Activated CD4-positive, CD25-positive, alpha-beta regulatory T cell treated with anti-CD3 and anti-CD28 coated beads, Interleukin-2, amount 50 U/mL, for 72 hours (primary cell): Measurements from ENCODE around the gene PIN4.
"Not testable (repeated sequence)": the region's sequence is repeated elsewhere in the genome, so short reads cannot be mapped to it uniquely, and the experiment has no call there.

Experiments
- DNase-seq: peaks from one replicate; pipeline ENCODE4 v3.0.0; 2021

PIN4 gene

DNA sequence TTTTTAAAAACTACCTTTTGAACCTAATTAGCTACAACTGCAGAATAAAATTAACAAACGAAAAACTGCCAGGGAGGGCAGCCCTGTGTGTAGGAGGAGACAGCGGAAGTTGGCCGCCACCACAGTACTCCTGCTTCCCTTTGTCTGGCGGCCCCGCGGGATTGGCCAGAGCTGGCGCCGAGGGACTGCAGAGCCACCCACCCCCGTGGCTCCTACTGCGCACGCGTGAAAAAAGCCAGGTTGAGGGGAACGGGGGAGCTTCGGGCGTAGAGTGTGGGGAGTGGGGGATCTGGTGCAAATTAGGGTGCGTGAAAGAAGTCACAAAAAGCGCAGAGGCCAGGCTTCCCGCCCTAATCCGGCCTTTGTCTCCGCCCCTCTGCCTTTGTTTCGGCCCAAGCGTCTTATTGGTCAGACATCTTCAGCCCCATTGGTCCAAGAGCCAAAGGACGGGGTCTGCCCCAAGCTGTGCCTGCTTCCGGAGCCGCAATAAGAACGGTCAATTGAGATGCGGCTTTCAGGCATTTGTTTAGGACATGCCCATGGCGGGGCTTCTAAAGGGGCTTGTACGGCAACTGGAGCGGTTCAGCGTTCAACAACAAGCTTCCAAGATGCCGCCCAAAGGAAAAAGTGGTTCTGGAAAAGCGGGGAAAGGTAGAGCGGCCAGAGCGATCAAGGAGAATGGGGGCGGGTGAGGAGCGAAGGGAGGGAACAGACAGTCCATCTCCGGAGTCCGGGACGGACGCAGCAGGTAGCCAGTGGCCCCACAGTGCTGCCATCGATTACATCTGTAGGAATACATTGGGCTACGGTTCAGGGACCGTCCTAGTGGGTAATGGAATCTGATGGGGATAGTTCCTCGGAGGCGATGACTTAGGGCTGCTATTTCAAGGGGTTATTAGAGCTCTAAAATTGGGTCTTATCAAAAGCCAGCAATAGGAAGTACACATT is at the start of gene PIN4:
TSS of gene PIN4 (plus strand) at position 580 of the 948 bp plus-strand sequence. CDS start at position 609, 29 bp downstream.
- DNase-seq, result peak; percentile 73

DNA sequence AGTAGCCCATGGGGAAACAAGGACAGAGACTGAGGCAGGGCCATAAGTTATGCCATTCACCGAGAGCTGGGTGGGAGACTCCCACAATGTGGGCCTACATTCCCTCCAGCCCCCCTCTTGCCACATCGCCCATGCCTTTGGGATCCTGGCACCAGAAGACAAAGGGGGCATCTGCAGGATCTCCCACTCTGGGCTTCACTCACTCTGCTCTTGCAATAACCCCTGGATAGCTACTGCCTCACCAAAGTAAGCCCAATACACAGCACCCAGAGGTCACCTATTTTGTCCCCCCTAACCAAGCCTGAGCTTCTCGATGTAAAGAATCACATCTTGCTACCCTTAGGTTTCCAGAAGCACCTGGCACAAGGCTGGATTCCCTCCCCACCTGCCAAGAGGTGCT is 49.1 kb upstream of the PIN4 start:
- DNase-seq, result no peak

DNA sequence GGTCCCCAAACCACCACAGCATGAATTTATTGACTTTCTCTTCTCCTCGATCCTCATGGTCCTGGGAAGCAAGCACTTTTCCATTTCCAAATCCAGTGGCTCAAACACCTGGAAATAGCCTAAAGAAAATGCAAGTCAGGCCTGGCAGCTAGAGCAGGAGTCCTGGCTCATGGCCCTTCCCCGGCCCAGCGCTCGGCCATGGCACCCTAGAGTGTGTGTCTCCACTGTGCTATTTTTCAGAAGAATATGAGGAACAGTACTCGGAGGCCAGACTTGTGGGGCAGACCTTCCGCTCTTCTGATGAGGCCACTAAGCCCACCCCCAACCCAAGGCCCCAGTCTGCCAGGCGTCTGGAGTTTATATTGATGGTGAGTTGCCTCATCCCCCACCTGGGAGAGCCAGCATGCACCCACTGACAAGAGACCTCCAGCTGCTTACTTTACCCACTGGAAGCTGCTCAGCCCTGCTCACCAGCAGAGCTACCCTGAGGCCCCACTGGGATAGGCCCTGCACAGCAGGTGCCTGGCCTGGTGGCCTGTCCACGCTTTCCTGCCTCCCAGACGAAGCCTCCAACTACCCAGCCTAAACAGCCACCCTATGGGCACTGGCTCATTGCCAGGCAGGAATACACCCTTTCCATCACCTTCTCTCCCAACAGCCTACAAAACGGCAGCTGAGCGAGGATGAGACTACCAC is 47.6 kb upstream of the PIN4 start:
- DNase-seq, result no peak

DNA sequence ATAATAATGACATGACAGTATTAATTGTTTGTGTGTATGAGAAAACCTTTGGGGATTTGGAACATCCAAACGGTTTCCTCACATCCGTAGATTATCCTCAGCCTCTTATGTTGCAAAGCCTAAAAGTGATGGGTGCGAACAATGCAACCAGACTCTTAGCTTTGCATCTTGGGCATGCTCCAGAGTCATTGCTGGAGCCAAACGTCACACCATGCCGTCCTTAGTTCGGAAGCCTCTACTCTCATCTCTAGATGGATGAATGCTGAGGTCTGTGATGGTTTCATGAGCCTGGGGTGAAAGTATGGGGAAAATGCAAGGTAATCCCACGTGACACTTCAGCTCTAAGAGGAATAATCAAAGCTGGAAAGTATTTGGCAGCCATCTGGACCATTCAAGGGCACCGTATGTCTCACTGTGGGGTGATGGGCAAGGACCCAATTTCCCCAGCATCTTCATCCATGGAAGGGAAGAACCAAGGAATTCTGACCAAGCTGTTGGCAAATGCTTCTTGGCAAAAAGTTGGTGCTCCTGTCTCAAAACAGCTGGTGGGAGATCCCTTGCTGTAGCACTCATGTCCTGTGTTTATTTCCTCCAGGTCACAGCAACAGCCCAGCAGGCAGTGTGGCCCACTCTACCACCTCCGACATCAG is 43.6 kb upstream of the PIN4 start:
- no peak for DNase-seq

DNA sequence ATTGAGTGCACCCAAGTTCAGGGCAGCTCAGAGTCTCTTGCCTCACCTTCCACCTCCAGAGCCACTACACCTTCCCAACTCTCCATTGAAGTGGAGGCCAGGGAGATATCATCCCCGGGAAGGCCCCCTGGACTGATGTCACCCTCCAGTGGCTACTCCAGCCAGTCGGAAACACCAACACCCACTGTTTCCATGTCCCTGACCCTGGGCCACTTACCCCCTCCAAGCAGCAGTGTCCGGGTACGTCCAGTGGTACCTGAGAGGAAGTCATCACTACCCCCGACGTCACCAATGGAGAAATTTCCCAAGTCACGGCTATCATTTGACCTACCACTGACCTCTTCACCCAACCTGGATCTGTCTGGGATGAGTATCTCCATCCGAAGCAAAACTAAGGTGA is 42.0 kb upstream of the PIN4 start:
- DNase-seq, result no peak

DNA sequence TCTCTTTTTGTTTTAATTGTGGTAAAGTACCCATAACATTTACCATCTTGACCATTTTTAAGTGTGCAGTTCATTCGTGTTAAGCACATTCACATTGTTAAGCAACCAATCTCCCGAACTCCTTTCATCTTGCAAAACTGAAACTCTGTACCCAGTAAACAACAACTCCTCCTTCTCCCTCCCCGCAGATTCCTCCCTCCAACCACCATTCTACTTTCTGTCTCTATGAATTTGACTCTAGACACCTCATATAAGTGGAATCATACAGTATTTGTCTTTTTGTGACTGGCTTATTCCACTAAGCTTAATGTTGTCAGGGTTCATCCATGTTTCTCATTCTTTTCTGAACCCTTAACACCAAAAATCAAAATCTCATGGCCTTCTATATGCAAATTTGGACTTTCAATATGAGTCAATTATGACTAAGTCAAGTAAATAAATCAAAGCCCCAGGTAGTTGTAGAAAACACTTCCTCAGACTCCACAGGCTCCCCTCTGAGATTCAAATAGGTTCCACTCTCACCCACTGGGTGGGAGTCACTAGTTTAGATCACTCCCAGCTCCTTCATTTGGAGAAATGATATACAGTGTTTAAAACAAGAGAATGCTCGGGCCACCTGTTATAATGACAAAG is 40.1 kb upstream of the PIN4 start:
- DNase-seq, result no peak

DNA sequence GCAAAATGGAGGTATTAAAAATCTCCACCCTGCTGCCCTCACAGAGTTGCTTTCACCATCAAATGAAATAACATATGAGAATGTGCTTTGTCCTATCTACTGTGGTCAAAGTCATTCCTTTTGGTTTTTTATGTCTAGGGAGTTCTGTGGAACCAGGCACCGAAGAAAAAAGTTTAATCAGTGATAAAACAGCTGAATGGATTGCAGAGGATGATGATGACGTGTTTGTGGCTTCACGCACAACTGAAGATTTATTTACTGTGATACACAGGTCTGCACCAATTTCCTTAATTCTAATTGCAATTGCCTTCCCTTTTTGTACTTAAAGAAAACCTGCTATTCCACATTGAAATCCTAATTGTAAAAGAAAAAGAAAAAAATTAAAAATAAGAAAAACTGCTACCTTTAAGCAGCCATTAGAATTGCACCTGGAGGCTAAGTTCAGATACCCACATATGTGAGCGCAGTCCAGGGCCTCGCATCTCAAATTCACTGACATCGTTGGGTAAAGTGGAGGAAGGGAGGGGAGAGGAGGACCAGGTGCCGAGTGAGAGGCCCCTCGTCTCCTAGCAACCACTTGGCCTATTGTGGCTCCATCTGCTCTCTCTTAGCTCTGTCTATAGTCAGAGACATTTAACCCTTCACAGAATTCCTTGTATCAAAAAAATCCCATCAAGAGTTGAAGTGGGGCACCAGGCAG is 39.3 kb upstream of the PIN4 start:
- no peak for DNase-seq

DNA sequence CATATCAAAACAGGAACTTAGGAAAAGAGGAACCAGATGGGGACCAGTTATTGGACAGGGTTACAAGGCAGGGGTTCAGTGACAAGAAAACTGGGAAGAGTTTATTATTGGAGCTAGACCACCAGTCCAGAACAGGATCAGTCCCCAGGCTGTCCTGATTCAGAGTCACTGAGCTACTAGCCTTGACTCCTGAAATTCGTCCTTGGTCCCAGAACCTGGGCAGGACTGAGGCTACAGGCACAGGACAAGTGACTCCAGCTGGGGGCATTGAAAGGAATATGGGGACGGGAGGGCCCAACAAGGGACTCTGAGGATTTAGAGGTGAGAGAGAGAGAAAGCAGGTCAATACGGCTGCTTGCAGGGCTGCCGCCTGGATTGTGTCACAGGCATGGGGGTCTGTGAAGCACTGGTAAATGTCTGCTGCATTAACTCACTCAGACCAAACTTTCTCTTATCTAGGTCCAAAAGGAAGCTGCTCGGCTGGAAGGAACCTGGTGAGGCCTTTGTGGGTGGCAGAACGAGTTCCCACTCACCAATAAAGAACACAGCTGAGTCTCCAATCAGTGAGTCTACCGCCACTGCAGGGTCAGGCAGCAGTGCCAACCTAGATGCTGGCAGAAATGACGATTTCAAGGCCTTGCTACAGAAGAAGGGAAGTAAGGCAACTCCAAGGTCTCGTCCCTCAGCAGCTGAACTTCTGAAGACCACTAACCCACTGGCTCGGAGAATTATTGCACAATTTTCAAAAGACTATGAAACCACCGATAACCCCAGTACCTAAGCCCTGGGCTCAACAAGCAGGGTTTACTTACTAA is 38.6 kb upstream of the PIN4 start:
- DNase-seq, result no peak

DNA sequence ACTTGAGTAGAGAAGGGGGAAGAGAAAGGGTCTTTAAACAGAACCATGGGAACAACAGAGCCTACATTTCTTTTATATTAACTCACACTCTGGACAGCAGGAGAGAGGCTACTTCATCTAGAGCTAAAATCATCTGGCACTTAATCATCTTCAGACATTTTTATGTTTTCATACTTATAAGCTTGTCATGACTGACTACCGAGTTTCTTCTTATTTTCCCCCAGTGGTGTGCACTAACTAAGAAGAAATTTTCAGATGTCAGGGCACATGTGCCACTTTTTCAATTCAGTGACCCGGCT is 38.0 kb upstream of the PIN4 start:
- no peak for DNase-seq

DNA sequence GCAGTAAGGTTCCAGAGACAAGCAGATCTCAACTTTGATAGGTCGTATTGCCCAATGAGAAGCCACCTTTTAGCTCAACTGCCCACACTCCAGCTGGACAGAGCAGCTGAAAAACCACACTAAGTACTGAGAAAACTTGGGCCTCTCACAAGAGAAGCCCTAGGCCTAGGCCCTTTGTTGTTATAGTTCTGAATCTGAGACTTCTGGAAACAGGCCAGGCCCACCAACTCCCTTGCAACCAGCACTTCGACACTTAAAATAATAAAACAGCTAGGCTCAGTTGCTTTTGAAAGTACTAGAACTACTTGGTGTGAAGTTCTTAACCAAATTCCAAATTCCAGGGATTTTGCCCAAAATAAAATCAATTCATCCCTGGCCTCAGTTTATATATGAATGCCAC is 36.4 kb upstream of the PIN4 start:
- no peak for DNase-seq

DNA sequence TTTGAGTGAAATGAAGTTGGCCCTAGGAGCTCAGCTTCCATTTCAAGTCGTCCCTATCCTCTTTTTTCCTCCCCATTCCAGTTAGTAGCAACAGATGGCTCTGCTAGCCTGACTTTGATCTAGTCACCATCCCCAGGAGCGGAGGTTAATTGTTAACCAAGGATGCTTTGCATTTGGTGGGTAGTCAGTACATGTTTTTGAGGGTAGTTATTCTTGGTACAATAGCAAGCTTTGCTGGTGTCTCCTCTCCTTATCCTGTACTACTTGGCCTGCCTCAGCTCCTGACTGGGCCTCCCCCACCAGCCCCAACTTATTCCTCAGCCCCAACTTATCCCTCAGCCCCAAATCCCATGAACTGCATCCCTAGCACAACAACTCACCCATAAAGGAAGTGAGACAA is 35.0 kb upstream of the PIN4 start:
- no peak for DNase-seq

DNA sequence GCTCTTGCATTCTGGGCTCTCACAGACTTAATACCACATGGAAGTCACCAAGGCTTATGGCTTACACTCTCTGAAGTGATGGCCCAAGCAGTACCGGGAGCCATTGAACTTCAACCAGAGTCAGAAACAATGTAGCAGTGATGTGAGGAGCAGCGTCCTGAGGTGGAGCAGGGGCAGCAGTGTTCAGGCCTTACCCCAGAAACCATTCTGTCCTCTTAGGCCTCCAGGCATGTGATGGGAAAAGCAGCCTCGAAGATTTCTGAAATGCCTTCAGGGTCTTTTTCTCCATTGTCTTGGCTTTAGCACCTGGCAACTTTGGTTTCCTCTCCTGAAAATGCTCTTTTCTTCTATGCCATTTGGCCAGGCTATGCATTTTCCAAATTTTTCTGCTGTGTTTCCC is 22.8 kb upstream of the PIN4 start:
- DNase-seq, result no peak

DNA sequence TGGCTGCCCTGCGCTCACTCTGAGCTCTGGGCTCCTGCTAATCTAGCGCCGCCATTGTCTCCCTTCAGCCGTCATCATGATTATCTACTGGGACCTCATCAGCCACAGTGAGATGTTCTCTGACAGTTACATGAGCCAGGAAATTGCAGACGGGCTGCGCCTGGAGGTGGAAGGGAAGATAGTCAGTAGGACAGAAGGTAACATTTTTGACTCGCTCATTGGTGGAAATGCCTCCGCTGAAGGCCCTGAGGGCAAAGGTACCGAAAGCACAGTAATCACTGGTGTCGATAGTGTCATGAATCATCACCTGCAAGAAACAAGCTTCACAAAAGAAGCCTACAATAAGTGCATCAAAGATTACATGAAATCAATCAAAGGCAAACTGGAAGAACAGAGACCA is 21.8 kb upstream of the PIN4 start:
- no peak for DNase-seq

DNA sequence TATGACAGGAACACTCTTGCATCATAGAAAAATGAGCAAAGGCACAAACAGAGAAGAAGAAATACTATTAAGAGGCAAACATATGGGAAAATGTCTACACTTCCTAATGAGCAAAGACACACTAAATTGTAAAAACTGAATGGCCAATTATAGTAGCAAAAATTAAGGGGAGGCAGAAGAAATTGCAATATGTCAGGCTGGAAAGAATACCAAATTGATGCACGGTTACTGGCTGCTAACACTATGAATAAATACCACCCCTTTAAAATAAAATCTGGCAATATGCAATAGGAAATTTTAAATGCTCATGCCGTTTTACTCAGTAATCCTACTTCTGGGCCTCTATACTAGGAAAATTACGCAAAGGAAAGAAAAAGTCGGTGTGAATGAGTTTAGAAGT is 16.0 kb upstream of the PIN4 start:
- no peak for DNase-seq

DNA sequence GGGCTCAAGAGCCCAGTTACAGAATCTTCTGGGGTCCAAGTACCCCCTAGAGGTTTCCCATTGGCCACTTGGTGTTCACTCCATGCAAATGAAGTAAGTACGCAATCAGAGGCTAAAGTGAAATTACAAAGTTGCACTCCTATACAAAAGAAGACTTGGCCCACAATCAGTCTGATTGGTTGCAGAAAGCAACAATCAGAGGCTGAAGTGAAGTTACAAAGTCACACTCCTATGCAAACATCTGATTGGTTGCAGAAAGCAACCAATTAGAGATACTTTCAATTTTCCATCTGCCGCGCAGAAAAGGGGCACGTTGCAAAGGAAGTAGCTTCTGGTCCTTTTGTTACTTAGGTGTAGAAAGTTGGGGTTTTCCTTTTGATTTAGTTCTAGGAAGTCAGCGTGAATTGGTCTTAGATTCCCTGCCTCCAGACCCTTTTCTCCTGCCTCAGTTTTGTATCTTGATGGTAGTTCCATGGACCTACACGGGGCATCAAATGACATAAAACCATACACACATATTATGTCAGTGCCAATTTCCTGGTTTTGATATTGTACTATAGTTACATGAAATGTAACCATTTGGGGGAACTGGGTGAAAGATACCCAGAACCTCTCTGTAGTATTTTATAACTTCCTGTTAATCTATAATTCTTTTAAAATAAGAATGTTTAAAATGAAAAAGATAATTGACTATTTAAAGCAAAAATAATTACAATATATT is 12.4 kb upstream of the PIN4 start:
- no peak for DNase-seq

DNA sequence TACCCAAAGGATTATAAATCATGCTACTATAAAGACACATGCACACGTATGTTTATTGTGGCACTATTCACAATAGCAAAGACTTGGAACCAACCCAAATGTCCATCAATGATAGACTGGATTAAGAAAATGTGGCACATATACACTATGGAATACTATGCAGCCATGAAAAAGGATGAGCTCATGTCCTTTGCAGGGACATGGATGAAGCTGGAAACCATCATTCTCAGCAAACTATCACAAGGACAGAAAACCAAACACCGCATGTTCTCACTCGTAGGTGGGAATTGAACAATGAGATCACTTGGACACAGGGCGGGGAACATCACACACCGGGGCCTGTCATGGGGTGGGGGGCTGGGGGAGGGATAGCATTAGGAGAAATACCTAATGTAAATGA is 5.3 kb upstream of the PIN4 start:
- DNase-seq, result not testable (repeated sequence)

DNA sequence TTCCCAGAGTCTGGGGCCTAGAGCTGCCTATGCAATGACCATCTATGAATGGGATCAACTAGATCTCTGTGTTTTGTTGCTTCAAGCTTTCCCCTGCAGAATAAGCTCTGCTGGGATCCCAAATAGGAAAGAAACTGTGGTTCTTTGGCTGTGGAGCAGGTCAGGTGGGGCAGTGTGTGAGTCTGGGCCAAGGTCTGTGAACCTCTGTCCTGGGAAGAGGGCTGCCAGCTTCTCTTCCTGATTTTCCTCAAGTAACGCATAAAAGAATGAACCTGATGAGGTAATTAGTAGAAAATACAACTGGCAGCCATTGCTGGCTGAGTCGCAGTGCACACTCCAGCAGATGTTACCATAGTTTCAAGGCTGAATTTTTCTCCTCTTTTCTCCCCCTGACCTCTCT is 4.6 kb upstream of the PIN4 start:
- DNase-seq, result no peak

DNA sequence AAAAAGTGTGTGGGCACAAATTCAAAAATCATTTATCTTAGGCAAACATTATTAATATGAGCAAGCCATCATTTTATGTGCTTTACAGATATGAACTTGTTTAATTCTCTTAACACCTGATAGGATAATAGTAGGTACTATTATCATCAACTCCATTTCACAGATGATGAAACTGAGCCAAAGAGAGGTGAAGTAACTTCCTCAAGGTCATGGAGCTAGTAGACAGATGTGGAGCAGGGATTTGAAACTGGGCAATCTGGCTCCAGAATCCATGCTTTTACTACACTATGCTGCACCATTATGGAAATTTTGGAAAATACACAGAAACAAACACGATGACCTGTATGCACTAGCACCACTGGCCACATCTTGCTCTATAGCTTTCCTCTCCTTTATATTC is 1.0 kb upstream of the PIN4 start:
- no peak for DNase-seq

DNA sequence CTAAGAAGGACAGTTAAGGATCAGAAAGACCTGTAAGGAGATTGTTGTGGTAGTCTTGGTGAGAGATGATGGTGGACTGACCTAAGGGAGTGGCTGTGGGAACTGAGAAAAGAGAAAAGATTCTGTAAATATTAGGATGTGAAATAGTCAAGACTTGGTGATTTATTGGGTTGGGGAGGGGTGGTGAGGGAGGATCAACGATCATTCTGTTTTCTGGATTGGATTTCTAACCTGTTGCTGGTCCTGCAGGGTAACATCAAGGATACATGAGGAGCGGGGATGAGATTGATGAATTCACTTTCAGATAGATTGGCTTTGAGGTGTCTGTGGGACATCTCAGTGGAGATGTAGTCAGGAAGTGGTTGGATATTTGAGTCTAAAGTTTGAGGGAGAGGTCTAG is 1.4 kb downstream of the PIN4 start:
- no peak for DNase-seq

DNA sequence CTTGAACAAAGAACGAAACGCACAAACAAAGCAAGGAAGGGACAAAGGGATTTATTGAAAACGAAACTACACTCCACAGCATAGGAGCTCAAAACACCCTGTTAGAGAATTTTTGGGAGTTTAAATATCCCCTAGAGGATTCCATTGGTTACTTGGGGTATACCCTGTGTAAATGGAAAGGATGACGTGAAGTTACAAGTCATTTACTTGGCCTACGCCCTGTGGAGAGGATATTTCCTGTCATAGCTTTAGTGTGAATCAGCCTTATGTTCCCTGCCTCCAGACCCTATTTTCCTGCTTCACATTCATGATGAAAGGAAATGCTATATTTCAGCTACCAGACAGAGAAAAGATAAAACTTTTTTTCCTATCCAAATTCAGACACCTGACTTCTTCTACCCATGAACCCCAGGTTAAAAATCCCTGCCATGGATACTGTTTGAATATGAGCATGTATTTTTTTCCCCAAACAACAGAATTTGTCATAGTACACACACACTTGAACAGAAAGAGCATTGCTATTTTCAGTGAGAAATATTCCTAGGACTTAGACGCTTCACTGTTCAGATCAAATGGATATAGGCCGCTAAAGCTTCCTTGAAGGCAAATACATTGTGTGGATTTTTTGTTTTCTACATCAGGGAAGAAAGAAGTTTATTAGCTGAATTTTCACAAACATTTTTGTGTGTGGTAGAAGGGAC is 20.4 kb downstream of the PIN4 start:
- no peak for DNase-seq
